Coronary artery (tissue), 2 donors: Measurements from ENCODE around the gene ATF7.

Experiments used
- DNase-seq: peaks from one replicate; pipeline ENCODE4 v3.0.0-alpha.2; 2017; ENCODE audit warnings: low spot score
- H3K27ac ChIP-seq, 2 donors: fragments of 200-600 bp; sonication (generic); one replicate each; pipeline ENCODE4 v1.5.1; 2016 to 2019
- H3K4me3 ChIP-seq: fragments of 200-600 bp; sonication (generic); 2 replicates; pipeline ENCODE4 v1.5.1; 2016; ENCODE audit warnings: mild to moderate bottlenecking, moderate library complexity
- TF ChIP-seq, protein P1 (sequence below): fragments of 200-600 bp; sonication (generic); IDR thresholded peaks from one replicate; pipeline ENCODE4 v1.5.1; 2019; ENCODE audit warnings: antibody characterized with exemption

ATF7 gene

DNA sequence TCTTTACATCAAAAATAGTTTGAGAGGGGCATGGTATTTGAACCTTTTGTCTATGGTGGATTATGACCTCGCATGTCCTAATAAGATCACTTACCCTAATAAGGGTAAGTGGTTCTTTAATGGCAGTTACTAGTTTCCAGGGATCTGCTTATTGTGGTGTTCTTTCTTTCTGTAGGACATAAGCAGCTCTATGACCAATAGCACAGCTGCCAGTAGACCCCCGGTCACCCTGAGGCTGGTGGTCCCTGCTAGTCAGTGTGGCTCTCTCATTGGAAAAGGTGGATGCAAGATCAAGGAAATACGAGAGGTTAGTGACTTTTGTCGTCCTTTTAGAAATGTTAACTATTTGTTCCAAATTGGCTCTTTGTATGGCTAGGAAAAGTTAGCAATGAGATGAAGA lies 167.1 kb downstream of the ATF7 start:
- H3K4me3 ChIP-seq = no peak overlapping the region
- TF ChIP-seq, protein P1, sequence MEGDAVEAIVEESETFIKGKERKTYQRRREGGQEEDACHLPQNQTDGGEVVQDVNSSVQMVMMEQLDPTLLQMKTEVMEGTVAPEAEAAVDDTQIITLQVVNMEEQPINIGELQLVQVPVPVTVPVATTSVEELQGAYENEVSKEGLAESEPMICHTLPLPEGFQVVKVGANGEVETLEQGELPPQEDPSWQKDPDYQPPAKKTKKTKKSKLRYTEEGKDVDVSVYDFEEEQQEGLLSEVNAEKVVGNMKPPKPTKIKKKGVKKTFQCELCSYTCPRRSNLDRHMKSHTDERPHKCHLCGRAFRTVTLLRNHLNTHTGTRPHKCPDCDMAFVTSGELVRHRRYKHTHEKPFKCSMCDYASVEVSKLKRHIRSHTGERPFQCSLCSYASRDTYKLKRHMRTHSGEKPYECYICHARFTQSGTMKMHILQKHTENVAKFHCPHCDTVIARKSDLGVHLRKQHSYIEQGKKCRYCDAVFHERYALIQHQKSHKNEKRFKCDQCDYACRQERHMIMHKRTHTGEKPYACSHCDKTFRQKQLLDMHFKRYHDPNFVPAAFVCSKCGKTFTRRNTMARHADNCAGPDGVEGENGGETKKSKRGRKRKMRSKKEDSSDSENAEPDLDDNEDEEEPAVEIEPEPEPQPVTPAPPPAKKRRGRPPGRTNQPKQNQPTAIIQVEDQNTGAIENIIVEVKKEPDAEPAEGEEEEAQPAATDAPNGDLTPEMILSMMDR = no peak
- DNase-seq = no peak
- no peak overlapping the region for H3K27ac ChIP-seq
